ENCODE measurements around the gene FREM2.

The FREM2 gene

GRCh38 chr13:38830442-38831045, 143.7 kb downstream of the FREM2 start:
- DNase-seq (ENCODE audit: low read depth): no peak
- no peak overlapping the region for H3K4me3 ChIP-seq (ENCODE audit: low read depth, low read length)
- no peak for TF ChIP-seq CTCF (IDR thresholded peaks at IDR 0.05; ENCODE audit: low read depth, low read length, missing control alignments)

GRCh38 chr13:38844581-38844980, 157.7 kb downstream of the FREM2 start:
- H3K4me3 ChIP-seq (ENCODE audit: low read depth, low read length): no peak overlapping the region
- TF ChIP-seq CTCF (IDR thresholded peaks at IDR 0.05; ENCODE audit: low read depth, low read length, missing control alignments): no peak
- no peak for DNase-seq (ENCODE audit: low read depth)

GRCh38 chr13:38848360-38848759, 161.5 kb downstream of the FREM2 start:
- no peak for TF ChIP-seq CTCF (IDR thresholded peaks at IDR 0.05; ENCODE audit: low read depth, low read length, missing control alignments)
- DNase-seq (ENCODE audit: low read depth): no peak
- no peak overlapping the region for H3K4me3 ChIP-seq (ENCODE audit: low read depth, low read length)

GRCh38 chr13:38849315-38849714, 162.4 kb downstream of the FREM2 start:
- TF ChIP-seq CTCF (IDR thresholded peaks at IDR 0.05; ENCODE audit: low read depth, low read length, missing control alignments): no peak
- no peak overlapping the region for H3K4me3 ChIP-seq (ENCODE audit: low read depth, low read length)
- DNase-seq (ENCODE audit: low read depth): no peak

- no peak for DNase-seq (ENCODE audit: low read depth)
- no peak overlapping the region for H3K4me3 ChIP-seq (ENCODE audit: low read depth, low read length)
- no peak for TF ChIP-seq CTCF (IDR thresholded peaks at IDR 0.05; ENCODE audit: low read depth, low read length, missing control alignments)
Observed at GRCh38 chr13:38850868-38851626, 164.2 kb downstream of the FREM2 start.

GRCh38 chr13:38854226-38854625, 167.3 kb downstream of the FREM2 start:
- no peak for DNase-seq (ENCODE audit: low read depth)
- H3K4me3 ChIP-seq (ENCODE audit: low read depth, low read length): no peak overlapping the region
- no peak for TF ChIP-seq CTCF (IDR thresholded peaks at IDR 0.05; ENCODE audit: low read depth, low read length, missing control alignments)

- no peak overlapping the region for H3K4me3 ChIP-seq (ENCODE audit: low read depth, low read length)
- DNase-seq (ENCODE audit: low read depth): no peak
- no peak for TF ChIP-seq CTCF (IDR thresholded peaks at IDR 0.05; ENCODE audit: low read depth, low read length, missing control alignments)
Observed at GRCh38 chr13:38856065-38856464, 169.2 kb downstream of the FREM2 start.
